ENCODE results near the gene SEC24D. TPM values are rescaled to one million over a fixed set of nuclear protein-coding genes. Genes with fewer than 3 reads are reported as not detected.

SEC24D gene
- total RNA-seq, 1 donor from 2014 or later = 23.7 TPM

- intact Hi-C loops (cut with DNase I) = no loop called here
These were observed 101.3 kb downstream of the SEC24D start for GRCh38 chr4:118734491-118735205.

GRCh38 chr4:118732591-118733330 lies 103.2 kb downstream of the SEC24D start:
- DNase-seq (ENCODE audit: low spot score) = no peak
- intact Hi-C loops (cut with DNase I) = no loop called here

More at GRCh38 chr4:118734491-118735205, 101.3 kb downstream of the SEC24D start:
- DNase-seq (ENCODE audit: low spot score) = no peak

- intact Hi-C loops (cut with DNase I) = no loop called here
These were observed 105.2 kb downstream of the SEC24D start for GRCh38 chr4:118730683-118731082.

DNA sequence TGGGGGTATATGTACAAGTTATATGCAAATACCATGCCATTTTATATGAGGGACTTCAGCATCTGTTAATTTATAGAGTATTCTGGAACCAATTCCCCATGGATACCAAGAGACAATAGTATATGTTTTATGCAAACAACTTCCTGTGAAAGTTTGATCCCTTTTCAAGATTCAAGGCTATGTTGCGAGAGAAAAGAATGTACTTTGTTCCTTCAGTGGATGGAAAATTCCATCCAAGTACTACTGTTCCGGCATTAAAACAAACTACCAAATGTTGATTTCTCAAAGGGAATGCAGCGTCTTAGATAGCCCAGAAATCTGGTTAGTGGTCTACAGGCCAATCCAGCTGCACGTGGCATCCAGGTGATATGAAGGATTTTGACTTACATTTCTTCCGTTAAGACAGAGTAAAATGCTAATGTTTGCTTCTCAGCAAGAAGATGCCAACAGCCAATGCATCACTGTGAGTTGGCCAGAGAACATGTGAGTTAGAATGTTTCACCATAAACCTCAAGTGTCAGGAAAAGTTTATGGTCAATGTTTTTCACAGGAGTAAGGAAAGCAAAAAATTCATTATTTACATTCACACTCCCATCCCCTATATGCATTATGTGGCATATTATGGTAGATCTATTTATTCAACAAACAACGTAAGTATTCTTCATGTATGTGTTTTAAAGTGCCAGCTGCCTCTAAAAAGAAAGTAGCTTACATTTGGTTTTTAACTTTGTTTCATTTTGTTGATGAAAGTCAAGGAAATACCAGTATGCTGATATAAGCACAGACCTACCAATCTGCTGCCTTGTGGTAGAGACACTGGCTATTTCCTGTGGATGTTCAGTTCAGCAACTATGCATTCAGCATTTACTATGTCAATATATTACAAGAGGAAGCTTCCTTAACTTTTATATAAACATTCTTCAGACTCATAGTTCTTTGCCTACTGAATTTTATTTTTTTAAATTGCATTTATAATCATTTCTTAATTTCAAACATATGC lies 106.3 kb downstream of the SEC24D start:
- no peak for DNase-seq (ENCODE audit: low spot score)
- intact Hi-C loops (cut with DNase I) = no loop called here

More at GRCh38 chr4:118730683-118731082, 105.2 kb downstream of the SEC24D start:
- no peak for DNase-seq (ENCODE audit: low spot score)

GRCh38 chr4:118727360-118727759 lies 108.6 kb downstream of the SEC24D start:
- intact Hi-C loops (cut with DNase I) = no loop called here
- DNase-seq (ENCODE audit: low spot score) = no peak

- no peak for DNase-seq (ENCODE audit: low spot score)
- intact Hi-C loops (cut with DNase I) = no loop called here
These were observed 112.6 kb downstream of the SEC24D start for GRCh38 chr4:118723369-118723768.

GRCh38 chr4:118721752-118722151 lies 114.2 kb downstream of the SEC24D start:
- DNase-seq (ENCODE audit: low spot score) = no peak
- intact Hi-C loops (cut with DNase I) = no loop called here

DNA sequence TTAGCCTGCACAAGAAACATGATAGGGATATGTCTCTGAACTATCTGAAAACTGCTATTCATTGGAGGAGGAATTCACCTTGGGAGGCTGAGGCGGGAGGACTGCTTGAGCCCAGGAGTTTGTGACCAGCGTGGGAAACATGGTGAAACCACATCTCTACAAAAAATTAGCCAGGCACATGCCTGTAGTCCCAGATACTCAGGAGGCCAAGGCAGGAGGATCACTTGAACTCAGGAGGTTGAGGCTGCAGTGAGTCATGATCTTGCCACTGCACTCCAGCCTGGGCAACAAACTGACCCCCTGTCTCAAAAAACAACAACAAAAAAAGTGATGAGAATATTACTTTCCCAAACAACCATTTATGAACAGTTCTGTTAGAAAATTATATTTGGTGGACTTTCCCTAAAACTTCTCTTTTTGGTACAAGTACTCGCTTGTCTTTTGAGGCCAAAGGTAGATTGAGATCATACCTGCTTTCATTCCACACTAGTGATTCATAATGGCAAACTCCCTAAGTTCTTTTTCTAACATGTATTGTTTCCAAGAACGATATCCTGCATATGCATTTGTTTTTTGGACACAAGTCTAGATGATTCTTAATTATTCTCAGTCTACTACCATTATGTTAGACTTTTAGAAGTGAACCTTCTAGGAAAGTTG lies 117.3 kb downstream of the SEC24D start:
- intact Hi-C loops (cut with DNase I) = no loop called here

GRCh38 chr4:118716304-118716703 lies 119.6 kb downstream of the SEC24D start:
- no peak for DNase-seq (ENCODE audit: low spot score)
- intact Hi-C loops (cut with DNase I) = no loop called here

More for the DNA sequence above, 117.3 kb downstream of the SEC24D start:
- DNase-seq (ENCODE audit: low spot score) = no peak

DNA sequence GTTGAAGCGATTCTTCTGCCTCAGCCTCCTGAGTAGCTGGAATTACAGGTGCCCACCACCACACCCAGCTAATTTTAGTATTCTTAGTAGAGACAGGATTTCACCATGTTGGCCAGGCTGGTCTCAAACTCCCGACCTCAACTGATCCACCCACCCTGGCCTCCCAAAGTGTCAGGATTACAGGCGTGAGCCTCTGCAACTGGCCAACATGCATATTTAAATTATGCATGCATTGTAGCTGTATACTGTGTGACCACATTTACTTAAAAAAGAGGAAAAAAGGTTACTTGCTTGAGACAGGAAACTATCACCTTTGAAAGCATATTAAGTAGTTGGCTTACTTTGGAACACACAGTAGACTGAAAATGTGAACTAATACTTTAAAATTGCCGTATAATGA lies 121.2 kb downstream of the SEC24D start:
- intact Hi-C loops (cut with DNase I) = no loop called here
- DNase-seq (ENCODE audit: low spot score) = no peak

- DNase-seq (ENCODE audit: low spot score) = no peak
- intact Hi-C loops (cut with DNase I) = no loop called here
These were observed 123.1 kb downstream of the SEC24D start for GRCh38 chr4:118712872-118713271.

GRCh38 chr4:118711052-118711451 lies 124.9 kb downstream of the SEC24D start:
- no peak for DNase-seq (ENCODE audit: low spot score)
- intact Hi-C loops (cut with DNase I) = no loop called here

- no peak for DNase-seq (ENCODE audit: low spot score)
- intact Hi-C loops (cut with DNase I) = no loop called here
These were observed 132.8 kb downstream of the SEC24D start for GRCh38 chr4:118703118-118703517.

GRCh38 chr4:118684873-118685811 lies 150.8 kb downstream of the SEC24D start, which contains the start of gene METTL14:
METTL14 (plus strand) TSS chr4:118685392; CDS start chr4:118685535, 143 bp downstream.
- peak; percentile 95 for DNase-seq (ENCODE audit: low spot score)
- intact Hi-C loops (cut with DNase I) = no loop called here

GRCh38 chr4:118683513-118683912 lies 152.4 kb downstream of the SEC24D start:
- intact Hi-C loops (cut with DNase I) = no loop called here
- DNase-seq (ENCODE audit: low spot score) = no peak

GRCh38 chr4:118682928-118683327 lies 153.0 kb downstream of the SEC24D start:
- DNase-seq (ENCODE audit: low spot score) = no peak
- intact Hi-C loops (cut with DNase I) = no loop called here

DNA sequence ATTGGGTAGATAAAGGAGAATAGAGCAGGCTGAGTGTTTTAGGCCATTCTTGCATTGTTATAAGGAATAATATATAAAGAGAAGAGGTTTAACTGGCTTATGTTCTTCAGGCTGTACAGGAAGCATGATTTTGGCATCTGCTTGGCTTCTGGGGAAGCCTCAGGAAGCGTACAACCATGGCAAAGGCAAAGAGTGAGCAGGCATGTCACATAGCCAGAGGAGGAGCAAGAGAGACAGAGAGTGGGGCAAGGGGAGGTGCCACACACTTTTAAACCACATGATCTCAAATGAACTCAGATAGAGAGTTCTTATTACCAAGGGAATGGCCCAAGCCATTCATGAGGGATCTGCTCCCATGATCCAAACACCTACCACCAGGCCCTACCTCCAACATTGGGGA lies 155.1 kb downstream of the SEC24D start:
- DNase-seq (ENCODE audit: low spot score) = no peak
- intact Hi-C loops (cut with DNase I) = no loop called here

- intact Hi-C loops (cut with DNase I) = no loop called here
- DNase-seq (ENCODE audit: low spot score) = no peak
These were observed 159.8 kb downstream of the SEC24D start for GRCh38 chr4:118676128-118676527.

Measured in cardiac septum (tissue), 1 donor.